ENCODE results near the gene VSX2.

VSX2 gene

DNA sequence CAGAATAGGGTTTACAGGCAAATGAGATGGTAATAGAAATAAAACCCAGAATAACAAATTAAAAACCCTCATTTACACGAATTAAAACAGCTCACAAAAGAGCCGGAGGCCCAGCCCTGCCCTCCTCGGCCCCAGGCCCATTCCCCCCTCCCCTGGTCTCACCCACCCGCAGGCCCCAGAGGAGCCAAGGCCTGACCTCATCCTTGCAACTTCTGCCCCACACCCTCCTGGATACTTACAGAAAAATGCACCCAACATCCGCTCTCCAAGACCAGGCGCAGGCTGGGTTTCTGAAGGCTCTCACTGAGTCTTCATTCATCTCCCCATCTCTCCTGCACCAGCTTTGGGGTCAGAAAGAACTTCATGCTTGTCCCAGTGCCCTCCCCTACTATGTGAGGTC is 16.2 kb upstream of the VSX2 start:
- DNase-seq: no peak

DNA sequence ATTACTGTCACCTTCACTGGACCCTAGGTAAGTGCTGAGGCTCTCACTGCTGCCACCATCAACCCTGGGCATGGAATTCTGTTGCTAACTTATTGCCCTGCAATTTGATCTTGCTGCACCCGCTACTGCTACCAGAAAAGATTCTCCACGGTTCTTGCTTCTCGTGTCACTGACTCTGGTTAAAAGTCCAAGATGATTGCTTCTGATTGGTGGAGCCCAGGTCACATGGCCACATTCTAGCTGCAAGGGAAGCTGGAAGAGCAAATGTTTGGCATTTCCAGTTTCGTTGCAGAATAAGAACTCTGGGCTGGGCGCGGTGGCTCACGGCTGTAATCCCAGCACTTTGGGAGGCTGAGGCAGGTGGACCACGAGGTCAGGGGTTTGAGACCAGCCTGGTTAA is 7.5 kb upstream of the VSX2 start:
- DNase-seq: no peak

DNA sequence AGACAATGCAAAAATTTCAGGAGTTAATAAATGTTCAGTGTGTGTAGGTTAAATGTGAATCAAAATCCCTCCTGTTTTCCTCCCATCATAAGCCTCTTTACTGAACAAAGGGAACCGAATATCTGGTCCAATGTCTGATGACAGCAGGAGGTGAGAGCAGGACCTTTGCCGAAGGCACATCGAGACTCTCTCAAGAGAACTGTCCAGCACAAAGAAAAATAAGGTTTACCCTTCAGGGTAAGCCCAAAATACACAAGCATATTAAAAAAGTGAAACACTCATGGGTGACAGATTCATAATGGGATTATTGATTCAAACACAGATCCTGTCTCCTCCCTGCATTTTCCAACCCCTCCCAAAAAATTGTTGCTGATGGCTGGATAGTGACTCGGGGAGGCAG is 4.2 kb upstream of the VSX2 start:
- no peak for DNase-seq

DNA sequence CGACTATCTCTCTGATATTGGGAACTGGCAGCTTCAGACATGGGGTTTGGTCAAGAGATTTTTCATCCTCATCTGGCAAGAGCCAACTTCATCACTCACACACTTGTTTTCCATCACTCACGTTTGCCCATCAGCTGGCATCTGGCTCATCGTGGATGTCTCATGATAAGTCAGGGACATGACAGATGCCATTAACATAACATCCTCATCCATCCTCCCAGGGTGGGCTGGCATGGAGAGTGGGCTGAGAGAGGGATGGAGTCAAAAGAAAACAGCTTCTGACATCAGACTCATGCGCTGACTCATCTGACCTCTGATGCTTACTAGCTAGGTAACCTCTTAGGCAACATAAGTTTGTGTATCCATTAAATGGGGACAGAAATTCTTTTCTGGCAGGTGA is 1.8 kb upstream of the VSX2 start:
- no peak for DNase-seq

DNA sequence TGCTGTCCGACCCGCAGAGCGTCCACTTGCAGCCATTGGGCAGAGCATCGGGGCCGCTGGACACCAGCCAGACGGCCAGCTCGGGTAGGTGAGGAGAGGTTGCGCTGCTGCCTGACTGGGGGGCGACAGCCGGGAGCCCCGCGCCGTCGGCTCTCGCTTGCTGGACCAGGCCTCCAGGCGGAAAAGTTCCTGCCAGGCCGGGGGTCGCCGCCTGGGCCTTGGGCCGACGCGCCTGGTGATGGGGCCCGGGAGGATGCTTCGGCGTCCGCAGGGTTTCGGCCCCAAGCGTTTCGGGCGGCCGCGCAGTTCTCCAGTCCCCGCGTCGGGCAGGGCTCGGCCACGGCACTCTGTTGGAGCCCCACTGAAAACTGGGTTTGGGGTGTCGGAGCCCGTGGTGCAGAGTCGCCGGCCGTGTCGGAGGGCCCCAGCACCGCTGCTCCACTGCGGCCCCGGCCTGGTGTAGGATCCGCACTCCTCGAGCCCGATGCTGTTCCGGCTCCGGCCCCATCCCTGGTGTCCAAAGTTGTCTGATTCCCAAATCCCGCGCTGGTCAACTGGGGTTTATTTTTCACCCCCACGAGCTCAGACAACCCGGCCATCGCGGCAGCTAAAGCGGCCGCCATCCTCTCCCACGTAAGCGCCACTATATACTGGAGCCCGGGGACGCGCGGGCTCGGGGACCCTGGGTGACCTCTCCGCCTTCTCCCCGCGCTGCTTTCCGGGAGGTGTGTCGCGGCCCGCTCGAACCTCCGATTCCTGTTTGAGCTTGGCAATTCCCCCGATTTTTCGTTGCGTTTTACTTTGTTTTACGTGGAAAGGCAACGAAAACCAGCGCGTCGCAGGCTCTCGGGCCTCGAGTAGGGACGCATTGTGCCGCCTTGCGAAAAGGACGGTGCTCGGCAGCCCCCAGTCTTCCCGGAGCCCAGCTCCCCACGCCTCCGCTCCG is 872 bp downstream of the VSX2 start:
- DNase-seq: no peak

DNA sequence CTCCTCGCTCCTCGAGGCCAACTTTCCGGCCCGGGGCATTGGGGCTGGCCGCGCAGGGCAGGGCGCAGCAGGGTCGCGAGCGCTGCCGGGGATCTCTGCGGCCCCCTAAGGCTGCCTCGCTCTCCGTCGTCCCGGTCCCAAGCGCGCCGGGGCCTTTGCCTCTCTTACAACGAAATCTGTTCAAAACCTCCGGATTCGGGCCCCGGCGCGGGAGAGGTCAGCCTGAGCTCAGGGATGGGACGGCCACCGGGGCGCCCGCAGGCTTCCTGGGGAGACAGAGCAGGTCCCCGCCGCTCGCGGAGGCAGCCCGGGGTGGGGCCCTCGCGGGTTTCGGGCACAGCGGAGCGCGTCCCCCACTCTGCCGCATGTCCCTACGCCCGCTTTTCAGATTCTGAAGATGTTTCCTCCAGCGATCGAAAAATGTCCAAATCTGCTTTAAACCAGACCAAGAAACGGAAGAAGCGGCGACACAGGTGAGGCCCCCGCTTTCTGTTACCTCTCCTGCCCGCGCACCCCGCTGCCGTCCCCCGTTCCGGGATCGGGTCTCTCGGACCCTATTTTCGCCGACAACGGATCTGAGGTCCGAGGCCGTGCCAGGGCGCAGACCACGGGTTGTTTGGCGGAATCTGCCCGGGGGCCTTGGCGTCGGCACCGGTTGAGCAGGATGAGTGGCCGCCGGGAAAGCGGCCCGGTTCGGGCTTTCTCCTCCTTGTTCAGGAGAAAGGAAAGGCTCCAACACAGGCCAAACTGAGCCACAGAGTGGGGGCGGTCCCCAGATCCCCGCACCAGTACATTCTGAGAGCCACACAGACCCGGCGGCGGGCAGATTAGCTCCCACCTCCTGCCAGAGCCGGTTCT is 1.8 kb downstream of the VSX2 start:
- no peak for DNase-seq

DNA sequence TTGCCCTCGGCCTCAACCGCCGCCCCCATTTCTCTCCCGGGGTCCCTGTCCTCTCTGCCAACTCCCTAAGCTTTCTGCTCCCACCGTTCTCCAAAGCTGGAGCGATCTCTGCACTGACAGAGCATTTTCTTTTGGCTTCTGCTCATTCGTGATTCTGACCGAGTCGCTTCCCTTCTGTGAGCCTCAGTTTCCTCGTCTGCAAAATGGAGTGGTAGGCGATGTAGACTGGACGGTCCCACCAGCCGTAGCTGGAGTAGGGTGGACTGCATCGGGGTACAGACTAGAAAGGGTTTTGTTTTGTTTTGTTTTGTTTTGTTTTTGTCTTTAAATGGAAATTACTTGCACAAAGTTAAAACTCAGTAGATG is 2.4 kb downstream of the VSX2 start:
- no peak for DNase-seq

DNA sequence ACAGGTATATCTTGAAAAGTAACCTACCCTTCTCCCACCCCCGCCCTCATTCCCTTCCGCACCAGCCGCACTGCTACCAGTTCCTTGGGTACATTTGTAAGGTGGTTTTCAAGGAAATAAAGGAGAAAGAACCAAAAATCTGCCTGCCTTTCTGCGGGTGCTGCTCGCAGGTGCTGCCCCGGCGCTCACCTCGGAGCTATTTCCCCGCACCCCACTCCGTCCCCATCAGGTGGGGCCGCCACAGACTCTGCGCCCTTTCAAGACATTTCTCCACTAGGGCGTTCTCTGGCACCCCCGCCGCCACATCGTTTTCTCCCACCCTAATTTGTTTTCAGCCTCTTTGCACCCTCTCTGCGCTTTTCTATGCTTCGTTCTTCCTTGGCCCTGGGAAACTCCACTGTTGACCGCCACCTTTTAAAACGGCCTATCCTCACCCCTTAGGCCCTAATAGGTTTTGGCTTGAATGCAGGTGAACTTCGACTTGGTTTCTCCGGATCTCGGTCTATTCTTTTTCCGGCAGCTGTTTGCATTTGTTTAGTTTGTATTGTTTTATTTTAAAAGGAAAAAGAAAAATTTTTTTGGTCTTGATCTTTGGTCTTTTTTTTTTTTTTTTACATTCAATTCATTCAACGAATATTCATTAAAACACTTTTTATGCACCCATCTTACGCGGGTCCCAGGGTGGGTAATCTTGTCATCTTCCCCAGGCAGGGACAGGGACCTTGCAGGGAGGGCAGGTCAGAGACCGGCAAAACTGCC is 3.0 kb downstream of the VSX2 start:
- DNase-seq: no peak

DNA sequence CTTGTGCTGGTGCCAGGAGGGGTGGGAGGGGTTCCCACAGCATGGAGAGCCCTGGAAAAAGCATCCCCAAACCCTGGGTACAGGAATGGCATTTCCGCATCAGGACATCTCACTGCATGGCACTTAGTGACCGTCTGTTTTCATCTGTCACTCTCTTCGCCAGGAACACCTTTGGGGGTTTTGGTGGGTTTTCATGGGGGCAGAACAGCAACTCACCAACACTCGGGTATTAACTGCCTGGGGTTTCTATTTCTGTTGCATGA is 3.5 kb downstream of the VSX2 start:
- no peak for DNase-seq

DNA sequence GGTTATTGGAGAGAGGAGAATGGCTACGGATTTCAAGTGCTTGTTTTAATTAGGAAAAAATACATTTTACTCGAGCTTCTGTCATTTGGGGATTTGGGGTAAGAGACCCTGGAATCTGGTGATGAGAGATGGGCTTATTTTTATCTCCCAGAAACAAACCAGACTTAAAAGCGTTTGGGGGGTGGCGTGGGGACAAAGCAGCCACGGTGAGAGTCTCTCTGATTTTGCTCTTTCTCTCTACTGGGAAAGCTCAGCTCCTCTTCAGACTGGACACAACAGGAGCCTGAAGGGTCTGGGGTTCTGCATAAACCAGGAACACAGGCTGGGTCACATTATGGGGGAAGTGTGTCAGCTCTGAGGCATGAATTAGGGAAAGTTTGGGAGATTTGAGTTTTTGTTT is 3.8 kb downstream of the VSX2 start:
- no peak for DNase-seq

DNA sequence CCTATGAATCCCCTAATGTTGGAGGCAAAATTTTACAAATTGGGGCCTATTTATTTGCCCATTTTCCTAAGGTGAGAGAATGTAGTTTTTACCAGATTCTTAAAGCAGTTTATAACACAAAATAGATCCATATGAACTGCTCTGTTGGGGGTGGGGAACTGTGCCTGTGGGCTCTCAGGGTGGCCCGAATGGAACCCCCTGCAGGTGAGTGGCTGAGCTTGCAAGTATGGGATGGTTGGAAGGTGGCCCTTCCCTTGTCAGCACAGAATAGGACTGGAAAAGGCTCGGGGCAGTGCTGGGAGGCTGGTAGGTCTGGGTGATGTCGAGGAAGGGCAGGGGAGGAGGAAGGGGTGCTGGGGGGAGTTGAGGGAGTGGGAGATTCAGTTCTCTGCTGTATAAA is 4.9 kb downstream of the VSX2 start:
- no peak for DNase-seq

DNA sequence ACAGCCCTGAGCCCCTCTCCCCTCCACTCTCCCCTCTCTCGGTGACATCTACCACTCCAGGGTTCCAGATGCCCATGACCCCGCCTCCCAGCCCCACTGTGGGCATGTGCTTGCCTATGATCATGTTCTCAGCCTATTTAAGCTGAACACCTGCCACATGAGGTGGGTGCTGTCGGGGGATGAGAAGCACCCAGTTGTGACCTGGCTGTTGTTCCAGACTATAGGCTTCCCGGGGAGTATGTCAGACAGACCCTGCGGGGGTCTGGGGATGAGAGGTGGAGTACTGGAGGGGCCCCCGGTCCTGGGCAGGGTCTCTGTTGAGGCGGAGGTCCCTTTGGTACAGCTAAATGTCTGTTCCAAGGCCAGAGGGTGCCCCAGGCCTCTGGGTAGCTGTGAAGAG is 6.0 kb downstream of the VSX2 start:
- peak; percentile 24 for DNase-seq

DNA sequence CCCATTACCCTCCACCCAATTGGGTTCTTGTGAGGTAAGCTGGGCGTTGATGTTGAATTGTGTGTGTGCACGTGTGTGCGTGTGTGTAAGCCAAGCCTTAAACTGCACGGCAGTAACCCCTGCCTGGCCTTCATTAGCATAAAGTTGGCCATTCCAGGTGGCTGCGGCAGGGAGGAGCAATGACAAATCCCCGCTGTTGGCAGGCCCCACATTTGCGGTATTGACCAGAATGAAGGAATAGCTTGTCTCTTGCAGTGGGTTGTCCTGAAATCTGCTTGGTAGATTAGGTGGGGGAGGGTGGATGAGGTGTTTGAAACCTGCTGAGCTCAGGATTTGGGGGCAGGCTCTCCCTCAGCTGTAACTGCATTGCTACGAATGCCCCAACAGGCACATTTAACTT is 7.3 kb downstream of the VSX2 start:
- no peak for DNase-seq

DNA sequence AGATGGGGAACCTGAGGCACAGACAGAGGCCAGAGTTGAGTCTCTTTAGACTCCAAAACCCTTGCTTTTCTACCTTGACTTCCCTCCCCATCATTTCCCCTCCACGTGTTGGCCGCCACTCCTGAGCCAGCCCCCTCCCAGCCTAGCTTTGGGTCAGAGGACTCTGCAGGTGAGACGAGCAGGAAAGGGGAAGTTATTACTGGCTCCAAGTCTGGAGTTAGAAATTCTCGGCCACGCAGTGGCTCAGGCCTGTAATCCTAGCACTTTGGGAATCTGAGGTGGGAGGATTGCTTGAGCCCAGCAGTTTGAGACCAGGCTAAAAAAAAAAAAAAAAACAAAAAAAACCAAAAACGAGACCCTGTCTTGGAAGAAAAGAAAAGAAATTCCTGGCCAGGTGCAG is 8.8 kb downstream of the VSX2 start:
- DNase-seq: no peak

DNA sequence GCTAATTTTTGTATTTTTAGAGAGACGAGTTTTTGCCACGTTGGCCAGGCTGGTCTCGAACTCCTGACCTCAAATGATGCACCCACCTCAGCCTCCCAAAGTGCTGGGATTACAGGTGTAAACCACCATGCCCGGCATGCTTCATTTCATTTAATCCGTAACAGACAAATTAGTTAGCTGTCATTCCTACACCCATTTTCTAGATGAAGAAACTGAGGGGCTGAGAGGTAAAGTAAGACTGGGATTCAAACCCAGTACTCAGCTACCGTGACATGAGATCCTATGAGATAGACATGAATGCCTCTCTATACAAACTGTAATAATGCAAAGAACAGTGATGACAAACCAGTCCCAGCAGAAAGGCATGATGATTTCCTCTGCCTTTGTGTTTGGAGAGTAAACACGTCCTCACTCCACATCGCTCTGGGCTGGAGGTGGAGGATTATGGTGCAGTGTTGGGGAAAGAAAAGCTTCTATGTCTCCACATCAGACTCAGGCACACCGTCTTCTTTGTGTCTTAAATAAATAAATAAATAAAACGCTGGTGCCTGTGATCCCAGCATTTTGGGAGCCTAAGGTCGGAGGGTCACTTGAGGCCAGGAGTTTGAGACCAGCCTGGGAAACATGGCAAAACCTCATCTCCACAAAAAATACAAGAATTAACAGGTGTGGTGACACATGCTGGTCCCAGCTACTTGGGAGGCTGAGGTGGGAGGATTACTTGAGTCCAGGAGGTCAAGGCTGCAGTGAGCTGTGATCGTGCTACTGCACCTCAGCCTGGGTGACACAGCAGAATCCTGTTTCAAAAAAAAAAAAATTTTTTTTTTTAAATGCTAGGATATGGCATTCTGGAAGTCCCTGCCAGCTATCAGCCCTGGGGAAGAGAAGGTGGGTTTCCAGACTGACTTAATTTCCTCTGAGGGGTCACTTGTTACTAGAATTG is 10.5 kb downstream of the VSX2 start:
- peak; percentile 24 for DNase-seq

DNA sequence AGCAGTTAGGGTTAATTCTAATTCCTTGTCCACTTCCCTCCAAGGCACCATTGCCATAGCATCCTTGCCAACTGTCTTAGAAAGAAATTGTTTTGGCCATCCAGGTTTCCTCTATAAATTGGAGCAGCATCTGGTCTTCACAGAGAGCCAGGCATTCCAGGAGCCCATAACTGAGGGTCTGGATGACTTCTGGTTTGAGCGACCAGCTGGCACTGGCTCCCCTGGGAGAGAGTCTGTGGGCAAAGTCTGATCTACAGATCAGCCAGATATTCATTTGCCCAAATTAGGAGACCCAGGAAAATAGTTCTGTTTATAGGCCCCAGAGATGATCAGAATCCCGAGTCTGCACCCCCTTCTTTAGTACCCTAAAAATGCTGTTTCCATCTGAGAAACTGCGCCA is 16.0 kb downstream of the VSX2 start:
- DNase-seq: no peak

DNA sequence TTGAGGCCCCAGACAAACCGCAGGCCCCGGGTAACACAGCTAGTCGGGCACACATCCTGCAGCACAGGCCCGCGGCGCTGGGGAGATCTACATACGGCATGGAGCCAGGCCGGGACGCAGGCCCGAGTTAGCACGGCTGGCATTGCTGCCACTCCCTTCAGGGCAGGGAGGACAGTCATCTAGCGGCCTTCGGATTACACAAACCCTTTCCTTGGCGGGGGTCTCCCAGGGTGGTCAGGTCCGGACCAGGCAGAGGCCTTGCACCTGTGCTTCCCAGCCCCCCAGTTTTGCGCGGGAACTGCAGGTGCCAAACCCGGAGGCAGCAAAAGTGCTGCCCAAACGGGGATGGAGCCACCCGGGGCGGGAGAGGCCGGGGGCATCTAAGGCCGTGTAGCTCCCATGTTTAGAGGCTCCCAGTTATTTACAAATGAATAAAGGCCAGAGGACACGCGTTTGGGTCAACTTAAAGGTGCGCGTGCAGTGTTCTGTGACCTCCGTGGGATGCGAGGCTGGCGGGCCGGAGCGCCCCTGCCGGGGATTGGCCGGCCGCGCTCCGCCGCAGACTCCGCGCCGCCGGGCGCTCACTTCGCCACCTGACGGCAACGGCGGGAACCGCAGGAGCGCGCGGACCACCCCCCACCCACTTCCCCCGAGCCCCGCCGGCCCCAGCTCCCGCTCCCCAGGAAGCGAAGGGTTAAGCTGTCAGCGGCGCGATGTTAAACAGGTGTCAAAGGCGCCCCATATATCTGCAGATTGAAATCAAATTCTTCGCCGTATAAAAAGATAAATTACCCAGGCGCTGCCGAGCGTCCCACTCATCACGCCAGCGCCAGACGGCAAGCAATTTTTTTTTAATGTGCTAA is 18.1 kb downstream of the VSX2 start:
- DNase-seq: peak; percentile 45

DNA sequence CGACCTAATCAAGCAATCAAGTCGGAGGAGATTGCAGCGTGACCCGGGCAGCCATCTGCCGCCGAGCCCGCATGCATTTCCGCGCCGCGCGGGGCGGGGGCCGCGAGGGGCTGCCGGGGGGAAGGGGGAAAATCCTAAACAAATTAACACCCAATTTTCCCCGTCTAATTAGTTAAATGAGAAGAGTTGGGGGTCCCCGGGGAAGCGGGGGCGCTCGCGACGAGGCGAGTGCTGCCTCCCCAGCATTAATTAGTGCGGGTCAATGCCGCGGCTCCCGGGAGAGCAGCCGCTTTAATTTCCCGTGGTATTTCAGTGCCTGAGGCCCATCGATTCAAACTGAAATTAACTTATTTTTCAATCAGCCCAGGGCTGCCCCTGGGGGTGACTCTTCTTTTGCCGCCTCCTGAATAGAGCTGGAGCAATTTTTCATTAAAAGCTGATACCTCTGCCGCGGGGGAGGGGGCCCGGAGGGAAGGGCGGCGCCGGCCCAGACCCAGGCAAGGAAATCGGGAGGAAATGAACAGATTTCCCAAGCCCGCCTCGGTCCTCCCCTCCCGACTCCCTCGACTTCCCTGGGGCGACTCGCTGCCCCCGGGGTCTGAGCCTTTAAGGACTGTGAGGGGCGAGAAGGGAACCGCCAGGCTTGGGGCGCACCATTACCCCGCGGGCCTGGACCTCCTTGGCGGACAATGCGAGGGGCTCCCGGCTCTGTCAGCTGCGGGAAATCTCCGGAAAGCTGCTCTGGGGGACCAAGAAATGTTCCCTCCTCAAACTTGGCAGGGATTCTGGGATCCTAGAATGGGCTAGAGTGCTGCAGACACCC is 18.9 kb downstream of the VSX2 start:
- no peak for DNase-seq

DNA sequence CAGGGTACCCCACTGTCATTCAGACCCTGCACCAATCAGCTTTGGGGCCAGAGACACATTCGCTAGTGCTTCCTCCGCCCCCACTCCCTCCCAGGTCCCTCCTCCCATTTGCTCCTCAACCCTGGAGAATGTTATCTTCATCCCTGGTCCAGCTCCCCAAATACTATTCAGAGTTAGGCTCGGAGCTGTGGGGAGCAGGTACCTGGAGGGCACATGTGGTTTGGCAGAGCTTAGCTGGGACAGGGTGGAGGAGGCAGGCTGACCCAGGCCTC is 19.5 kb downstream of the VSX2 start:
- no peak for DNase-seq

DNA sequence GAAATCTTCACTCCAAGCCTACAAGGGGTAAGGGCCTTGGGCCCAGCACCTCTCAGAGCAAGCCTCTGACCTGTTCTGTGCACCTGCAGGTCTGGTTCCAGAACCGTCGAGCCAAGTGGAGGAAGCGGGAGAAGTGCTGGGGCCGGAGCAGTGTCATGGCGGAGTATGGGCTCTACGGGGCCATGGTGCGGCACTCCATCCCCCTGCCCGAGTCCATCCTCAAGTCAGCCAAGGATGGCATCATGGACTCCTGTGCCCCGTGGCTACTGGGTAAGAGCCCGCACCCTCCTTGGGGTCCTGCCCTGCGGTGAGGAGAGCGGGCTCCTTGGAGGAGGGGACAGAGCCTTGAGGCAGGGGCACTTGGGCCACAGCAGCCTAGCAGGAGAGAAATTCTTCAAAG is 20.3 kb downstream of the VSX2 start:
- DNase-seq: no peak

Measured in NCI-H146 (cell line).